ENCODE data around the gene FOXO3.
"Not testable (repeated sequence)": the region's sequence is repeated elsewhere in the genome, so short reads cannot be mapped to it uniquely, and the experiment has no call there.

Gene FOXO3

DNA sequence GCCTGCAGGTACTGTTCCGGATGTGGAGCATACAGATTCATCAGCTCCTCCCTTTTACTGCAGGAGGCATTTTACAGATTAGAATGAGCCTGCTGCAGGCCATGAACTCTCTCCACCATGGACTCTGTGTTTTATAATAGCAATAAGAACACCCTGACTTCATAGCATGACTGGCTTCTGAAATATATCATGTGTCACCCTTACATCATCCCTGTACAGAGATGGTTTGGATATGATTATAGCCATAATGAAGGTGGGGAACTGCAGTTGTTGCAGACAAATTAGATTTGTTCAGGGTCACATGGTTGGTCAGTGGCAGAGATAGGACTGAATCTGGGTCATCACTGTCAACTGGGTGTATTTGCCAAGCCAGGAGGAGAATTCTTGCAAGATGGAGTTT, 100.7 kb downstream of the FOXO3 start:
- DNase-seq (ENCODE audit: low read depth): no peak

DNA sequence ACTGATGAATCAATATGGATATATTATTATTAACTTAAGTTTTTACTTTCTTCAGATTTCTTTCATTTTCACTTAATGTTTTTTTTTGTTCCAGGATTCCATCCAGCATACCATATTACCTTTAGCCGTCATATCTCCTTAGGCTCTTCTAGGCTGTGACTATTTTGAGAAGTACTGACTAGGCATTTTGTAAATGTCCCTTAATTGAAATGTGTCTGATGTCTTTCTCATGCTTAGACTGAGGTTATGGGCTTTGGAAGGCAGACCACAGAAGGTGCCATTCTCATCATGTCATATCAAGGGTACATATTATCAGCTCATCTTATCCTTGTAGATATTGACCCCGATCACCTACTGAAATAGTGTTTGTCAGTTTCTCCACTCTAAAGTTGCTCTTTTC, 101.3 kb downstream of the FOXO3 start:
- DNase-seq (ENCODE audit: low read depth): no peak

DNA sequence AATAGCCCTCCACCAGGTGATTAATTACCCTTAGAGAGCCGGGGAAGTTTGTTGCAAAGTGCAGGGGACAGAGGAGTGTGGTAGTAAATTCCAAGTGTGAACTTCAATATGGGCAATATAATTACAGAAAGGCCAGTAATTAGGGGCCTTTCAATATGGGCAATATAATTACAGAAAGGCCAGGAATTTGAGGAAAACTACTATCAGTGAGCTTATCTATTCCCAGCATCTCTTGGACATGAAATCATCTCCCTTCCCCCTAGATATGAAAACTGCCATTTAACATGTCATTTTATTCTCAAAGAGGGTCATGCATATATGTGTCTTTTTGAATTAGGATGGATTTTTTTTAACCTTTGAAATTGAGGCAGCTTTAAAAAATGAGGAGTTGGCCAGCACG, 102.0 kb downstream of the FOXO3 start:
- DNase-seq (ENCODE audit: low read depth): no peak

DNA sequence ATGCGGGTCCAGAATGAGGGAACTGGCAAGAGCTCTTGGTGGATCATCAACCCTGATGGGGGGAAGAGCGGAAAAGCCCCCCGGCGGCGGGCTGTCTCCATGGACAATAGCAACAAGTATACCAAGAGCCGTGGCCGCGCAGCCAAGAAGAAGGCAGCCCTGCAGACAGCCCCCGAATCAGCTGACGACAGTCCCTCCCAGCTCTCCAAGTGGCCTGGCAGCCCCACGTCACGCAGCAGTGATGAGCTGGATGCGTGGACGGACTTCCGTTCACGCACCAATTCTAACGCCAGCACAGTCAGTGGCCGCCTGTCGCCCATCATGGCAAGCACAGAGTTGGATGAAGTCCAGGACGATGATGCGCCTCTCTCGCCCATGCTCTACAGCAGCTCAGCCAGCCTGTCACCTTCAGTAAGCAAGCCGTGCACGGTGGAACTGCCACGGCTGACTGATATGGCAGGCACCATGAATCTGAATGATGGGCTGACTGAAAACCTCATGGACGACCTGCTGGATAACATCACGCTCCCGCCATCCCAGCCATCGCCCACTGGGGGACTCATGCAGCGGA, 102.9 kb downstream of the FOXO3 start:
- DNase-seq (ENCODE audit: low read depth): not testable (repeated sequence)

DNA sequence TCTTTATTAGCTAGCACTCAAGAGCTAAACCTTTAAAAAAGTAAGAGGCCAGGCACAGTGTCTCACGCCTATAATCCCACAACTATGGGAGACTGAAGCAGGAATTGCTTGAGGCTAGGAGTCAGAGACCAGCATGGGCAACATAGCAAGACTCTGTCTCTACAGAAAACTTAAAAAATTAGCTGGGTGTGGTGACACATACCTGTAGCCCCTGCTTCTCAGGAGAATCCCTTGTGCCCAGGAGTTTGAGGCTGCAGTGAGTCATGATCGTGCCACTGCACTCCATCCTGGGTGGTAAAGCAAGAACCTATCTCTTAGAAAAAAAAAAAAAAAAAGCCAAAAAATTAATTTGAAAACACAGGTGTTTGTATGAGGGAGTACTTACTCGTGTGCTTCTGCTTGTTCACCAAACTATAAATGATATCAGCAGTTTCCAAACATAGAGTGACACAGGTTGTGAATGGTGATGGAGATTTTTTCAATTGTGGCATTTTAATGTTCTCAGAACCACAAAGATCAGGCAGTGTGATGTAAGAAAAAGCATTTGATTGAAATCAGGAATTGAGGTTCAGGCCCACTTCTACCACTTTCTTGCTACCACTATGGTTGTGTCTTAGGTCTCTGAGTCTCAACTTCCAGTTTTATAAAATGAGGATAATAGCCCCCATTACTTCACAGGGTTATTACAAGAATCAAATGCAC, 104.9 kb downstream of the FOXO3 start:
- no peak for DNase-seq (ENCODE audit: low read depth)

DNA sequence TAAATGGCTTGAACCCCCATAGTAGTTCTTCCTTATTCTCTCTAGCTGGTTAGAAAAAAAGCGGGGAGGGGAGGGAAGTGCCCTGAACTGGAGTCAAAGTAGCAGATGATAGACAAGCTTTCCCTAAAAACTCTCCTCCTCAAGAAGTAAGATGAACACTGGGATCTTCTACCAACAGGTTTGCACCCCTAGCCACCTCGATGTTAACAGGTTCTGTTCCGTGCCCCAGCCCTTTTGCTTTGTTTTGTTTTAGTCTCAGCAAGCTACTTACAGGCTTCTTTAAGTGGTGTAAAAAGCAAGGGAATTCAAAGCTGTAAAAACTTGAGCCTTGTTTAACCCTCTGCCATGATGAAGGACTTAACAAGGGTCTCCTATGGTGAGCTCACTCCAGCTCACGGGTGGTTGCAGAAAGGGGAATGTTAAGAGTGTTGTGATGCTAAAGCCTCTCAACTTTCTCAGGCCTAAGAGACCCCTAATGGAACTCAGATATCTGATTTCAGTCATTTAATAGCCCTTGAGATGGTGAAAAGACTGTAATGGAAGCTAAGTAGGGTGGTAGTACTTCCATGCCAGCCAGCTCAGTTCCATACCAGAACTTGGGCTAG, 106.0 kb downstream of the FOXO3 start:
- DNase-seq (ENCODE audit: low read depth): no peak

DNA sequence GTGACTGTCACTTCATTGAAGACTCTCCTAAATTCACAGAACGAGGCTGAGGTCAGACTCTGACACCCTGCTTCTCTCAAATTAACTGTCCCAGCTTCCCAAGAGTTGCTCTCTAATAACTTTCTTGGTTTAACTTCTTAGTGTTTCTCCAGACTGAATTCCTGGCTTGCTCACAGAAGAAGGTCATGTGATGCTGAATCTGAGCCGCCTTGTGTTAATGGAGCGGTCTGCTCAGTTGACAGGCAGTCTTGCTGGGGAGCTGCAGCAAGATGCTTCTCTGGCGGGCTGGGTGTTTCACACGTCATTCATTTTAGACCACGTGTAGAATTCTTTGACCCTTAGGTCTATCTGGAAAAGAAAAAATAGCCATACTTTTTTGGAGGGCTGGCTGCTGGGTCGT, 107.3 kb downstream of the FOXO3 start:
- no peak for DNase-seq (ENCODE audit: low read depth)

DNA sequence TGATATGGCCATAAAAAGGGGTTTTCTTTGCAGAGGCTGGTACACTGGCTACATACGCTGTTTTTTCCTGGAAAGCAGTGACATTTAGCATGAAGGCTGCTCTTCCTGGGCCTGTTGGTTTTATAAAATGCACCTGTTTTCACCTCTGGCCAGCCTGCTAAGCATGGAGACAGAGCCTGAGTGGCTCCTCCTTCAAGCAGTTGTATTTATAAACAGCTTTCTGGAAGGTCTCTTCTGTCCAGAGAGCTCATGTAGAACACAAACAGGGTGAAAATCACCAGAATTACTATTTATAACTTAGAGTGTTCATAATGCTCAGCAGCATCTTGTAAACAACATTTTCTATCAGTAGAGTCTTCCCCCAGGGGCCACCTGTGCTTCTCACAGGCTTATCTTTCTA, 109.0 kb downstream of the FOXO3 start:
- DNase-seq (ENCODE audit: low read depth): no peak

DNA sequence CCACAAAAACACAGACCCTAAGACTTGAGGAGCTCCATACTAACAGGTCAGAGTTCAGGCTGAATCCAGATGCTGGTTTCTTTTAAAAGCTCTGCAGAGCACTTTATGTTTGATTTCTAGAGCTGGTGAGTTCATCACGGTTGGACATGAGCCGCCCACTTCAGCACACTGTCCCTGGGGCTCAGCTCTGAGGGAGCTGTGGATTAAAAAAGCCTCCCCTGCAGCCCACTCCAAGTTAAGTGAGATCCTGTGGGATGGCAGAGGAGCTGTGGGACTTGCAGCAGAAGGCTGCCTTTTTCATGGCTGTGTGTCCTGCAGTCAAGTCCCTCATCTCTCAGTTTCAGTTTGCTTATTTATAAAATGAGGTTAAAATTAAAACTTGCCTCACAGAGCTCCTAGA, 110.5 kb downstream of the FOXO3 start:
- no peak for DNase-seq (ENCODE audit: low read depth)

DNA sequence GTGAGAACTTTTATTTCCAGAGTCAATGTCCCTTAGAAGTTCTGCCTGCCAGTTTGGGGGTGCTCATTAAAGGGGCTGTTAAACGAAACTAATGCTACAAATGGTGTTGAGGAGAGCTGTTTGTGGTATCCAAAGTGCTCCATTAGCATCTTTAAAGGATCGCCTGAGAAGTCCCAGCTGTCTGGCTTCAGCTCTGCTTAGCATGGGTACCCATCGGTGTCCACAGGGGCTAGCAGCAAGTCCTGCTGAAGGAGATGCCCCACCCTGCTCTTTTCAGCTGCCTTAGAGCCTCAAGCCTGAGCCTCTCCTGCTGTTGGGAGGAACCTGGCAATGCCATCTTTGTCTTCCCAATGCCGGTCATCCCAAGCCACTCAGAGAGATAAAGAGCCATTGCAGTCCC, 111.1 kb downstream of the FOXO3 start:
- DNase-seq (ENCODE audit: low read depth): no peak

DNA sequence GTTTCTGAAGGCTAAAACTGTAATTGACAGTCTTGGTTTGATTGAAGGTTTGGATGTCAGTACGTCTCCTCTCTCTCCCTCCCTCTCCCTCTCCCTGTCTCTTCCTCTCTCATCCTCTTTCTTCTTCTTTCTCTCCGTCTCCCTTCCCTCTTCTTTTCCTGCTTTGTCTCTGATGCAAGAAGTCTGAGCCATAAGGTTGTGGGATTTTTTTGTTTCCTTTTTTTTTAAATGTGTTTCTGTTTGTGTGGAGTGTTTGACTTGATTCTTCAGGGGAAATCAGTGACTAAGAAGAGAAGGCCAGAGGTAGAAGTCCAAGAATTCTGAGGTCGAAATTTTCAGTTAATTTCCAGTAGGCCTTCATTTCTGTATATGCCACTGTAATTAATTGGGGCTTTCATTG, 111.9 kb downstream of the FOXO3 start:
- DNase-seq (ENCODE audit: low read depth): no peak

DNA sequence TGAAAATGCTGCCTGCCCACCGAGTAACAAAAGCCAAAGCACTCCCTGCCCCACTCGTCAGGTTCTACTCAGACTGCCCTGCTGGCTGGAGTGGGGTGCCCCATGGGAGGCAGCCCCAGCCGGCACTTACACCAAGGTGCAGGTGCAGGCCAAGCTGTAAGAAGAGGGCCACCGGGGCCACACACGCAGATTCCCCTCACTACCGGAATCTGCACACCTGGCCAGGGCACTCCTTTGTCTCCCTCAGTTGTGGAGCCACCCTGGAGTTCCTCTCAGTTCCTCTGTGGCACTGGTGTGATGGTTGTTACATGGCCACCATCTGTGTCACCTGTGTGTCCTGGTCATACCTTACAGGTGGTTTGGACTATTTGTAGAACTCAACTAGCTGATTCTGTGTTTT, 112.4 kb downstream of the FOXO3 start:
- DNase-seq (ENCODE audit: low read depth): no peak

DNA sequence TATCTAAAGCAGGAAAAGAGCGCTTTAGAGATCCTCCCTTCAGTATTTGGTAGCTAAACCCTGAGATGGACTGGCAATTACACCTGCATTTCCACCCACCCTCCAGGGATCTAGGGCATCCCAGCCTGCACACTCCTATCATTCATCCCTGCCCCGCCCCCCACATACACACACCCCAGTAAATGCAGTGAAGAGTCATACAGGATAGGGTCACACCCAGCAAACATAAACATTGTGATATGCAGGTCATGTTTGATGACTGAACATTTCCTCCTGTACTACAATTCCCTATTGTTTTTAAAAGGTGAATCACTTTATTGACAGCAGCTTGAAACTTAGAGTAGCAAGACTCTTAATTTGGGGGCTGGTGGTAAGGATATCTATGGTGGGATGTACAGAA, 112.9 kb downstream of the FOXO3 start:
- no peak for DNase-seq (ENCODE audit: low read depth)

DNA sequence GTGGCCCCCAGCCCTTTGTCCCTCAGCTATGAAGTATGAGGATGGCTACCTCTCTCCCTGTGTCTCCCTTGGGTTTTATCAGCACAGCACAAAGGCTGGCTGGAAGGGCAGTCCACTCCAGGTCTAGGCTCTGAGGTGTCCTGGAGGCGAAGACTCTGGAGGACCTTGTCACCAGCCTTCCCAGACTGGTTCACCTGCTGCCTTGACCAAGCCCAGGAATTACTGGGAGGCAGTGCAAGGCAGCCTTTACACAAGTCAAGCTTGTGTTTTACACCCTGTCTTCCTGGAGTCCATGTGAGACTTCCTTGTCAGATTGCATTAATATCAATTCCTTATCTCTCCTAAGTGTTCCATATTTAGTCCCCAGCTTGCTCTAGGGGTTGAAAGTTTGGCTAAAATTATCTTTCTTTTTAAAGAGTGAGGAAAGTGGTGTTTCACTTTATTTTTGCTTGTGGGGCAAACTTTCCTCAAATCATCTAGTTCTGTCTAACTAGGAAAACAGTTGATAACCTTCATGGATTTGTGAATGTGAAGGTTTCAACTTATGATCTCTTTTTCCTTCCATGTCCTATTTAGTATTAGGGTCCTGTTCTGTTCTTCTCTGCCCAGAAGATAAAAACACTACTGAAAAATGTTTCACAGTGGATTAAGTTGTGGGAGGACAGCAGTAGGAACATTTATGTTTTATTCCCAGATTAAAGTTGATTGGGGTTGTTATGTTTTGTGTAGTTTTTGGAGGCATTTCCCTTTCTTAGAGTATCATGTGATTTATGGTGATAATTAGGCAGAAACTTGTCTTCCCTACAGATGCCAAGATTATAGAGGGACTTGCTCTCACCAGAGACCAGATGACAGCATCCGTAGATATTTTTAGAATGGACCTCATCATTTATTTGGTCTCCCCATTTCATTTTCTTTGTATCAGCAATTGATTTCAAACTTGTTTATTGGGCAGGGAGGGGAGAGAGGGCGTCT, 114.8 kb downstream of the FOXO3 start:
- no peak for DNase-seq (ENCODE audit: low read depth)

DNA sequence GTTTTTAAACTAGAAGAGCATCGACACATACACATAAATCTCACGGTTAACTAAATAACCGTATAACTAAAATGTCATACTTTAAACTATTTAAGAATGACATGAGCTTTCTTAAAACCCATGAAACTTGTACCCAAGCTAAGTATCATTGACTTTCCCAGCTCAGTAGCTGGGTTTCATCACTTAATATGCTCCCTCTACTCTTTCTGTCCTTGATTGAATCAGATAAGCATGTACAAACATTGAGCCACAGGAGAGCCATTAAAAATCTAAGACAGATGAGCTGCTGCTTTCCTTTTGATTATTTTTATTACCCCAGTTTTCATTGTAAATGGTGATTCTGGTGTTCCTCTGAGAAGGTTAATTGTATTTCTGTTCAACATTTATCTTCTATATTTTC, 115.8 kb downstream of the FOXO3 start:
- DNase-seq (ENCODE audit: low read depth): no peak

DNA sequence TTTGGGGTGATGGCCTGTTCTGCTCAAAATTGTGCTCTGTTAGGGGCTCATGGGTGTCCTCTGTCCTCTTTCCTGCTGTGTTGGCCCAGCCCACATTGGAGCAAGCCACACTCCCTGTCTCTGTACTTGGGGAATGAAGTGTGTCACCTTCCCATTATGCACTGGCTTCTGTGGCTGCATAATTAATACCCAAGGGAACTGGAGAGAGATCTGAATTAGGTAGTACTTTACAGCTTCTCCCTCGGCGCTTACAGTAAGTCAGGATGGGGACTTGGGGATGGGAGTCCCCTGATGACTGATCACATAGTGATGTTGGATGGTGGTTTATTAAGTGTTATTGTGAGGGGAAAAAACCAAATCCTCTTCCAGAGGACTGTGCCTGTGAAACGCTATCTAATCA, 116.6 kb downstream of the FOXO3 start:
- DNase-seq (ENCODE audit: low read depth): no peak

DNA sequence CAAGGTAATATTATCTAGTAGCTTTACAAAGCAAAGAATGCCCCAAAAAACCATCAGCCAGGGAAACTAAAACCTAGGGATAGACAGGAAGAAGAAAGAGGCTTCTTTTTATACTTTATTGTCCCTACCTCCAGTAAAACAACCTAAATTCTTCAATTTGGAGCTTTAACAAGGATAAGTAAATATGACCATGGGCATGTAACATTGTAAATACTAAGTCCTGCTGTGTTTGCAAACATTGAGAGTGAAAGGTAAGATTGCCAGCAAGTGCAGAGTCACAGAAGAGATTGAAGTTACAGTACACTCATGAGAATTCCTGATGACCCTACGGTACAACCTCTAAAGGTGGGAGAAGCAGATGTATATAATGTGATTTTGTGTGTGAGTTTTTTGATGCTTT, 117.2 kb downstream of the FOXO3 start:
- DNase-seq (ENCODE audit: low read depth): no peak

DNA sequence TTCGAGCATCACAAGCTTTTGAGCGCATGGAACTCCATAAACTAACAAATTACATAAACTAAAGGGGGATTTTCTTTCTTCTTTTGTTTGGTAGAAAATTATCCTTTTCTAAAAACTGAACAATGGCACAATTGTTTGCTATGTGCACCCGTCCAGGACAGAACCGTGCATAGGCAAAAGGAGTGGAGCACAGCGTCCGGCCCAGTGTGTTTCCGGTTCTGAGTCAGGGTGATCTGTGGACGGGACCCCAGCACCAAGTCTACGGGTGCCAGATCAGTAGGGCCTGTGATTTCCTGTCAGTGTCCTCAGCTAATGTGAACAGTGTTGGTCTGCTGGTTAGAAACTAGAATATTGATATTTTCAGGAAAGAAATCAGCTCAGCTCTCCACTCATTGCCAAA, 119.6 kb downstream of the FOXO3 start:
- not testable (repeated sequence) for DNase-seq (ENCODE audit: low read depth)

DNA sequence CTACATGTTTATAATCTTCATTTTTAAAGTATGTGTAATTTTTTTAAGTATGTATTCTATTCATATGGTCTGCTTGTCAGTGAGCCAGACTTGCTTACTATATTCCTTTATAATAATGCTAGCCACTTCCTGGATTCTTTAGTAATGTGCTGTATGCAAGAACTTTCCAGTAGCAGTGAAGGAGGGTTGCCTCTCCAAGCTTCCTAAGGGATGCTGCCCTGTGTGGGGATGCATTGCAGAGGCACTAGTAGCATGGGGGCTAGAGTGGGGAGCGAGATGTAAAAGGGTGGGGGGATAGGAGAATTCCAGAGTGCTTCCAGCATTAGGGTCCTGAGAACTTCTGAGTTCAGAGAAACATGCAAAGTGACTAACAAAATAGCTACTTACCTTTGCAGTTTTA, 121.0 kb downstream of the FOXO3 start:
- DNase-seq (ENCODE audit: low read depth): not testable (repeated sequence)

DNA sequence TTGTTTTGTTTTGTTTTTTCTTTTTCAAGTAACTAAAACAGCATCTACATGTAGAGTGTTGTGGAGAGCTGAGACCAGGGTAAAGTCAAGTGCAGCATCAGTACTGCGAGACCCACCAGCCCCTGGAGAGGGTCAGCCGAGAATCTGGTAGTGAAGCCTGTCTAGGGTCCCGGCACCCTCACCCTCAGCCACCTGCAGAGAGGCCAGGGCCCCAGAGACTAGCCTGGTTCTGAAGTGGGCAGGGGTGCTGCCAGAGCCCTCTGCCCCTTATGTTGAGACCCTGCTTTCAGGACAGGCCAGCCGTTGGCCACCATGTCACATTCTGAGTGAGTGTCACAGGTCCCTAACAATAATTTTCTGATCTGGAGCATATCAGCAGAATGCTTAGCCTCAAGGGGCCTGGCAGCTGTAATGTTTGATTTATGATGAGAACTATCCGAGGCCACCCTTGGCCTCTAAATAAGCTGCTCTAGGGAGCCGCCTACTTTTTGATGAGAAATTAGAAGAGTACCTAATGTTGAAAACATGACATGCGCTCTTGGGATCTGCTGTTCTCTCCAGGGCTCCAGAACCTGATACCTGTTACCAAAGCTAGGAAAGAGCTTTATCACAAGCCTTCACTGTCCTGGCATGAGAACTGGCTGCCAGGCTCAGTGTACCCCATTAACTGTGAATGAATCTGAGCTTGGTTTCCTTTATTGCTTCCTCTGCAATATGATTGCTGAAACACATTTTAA, 121.8 kb downstream of the FOXO3 start:
- DNase-seq (ENCODE audit: low read depth): not testable (repeated sequence)

DNA sequence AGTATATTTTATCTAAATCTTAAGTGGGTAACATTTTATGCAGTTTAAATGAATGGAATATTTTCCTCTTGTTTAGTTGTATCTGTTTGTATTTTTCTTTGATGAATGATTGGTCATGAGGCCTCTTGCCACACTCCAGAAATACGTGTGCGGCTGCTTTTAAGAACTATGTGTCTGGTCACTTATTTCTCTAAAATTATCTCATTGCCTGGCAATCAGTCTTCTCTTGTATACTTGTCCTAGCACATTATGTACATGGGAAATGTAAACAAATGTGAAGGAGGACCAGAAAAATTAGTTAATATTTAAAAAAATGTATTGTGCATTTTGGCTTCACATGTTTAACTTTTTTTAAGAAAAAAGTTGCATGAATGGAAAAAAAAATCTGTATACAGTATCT, 123.3 kb downstream of the FOXO3 start:
- not testable (repeated sequence) for DNase-seq (ENCODE audit: low read depth)

DNA sequence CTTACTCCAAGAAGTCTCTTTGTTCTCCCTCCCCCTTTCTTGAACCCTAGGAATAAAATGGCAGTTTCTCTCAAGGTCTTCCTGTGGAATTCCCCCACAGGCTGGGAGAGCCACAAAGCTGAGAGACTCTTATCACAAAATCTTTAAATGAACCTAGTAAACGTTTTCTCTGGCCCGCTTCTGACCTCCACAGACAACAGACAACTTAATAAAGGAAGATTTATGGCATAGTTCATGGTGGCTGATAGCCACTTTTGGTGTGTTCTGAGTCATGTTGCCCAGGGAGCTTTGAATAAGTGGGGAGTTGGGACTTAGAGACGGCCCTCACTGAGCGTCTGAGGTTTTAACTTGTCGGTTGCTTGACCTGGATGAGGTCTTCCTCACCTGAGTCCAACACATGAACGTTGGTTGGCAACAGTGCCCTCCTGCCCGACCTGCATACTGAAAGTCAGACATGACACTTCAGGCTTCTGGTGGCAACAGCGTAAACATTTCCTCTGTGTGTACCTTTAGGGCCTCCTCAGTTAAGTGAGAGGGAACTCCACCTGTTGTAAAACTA, 124.1 kb downstream of the FOXO3 start:
- DNase-seq (ENCODE audit: low read depth): no peak

All from activated T-cell treated with anti-CD3 and anti-CD28 coated beads for 1 hour (primary cell).